GM19193 (cell line): ENCODE results near the gene DDX27.
A peak's percentile ranks its signal among the peaks of the same experiment; 100 is the strongest.

Source experiments
- POLR2A ChIP-seq: IDR thresholded peaks from 4 replicates; pipeline ENCODE4 v1.6.1; 2011; ENCODE audit not compliant: insufficient read depth, insufficient read length; ENCODE audit errors: extremely low read depth

Gene DDX27

DNA sequence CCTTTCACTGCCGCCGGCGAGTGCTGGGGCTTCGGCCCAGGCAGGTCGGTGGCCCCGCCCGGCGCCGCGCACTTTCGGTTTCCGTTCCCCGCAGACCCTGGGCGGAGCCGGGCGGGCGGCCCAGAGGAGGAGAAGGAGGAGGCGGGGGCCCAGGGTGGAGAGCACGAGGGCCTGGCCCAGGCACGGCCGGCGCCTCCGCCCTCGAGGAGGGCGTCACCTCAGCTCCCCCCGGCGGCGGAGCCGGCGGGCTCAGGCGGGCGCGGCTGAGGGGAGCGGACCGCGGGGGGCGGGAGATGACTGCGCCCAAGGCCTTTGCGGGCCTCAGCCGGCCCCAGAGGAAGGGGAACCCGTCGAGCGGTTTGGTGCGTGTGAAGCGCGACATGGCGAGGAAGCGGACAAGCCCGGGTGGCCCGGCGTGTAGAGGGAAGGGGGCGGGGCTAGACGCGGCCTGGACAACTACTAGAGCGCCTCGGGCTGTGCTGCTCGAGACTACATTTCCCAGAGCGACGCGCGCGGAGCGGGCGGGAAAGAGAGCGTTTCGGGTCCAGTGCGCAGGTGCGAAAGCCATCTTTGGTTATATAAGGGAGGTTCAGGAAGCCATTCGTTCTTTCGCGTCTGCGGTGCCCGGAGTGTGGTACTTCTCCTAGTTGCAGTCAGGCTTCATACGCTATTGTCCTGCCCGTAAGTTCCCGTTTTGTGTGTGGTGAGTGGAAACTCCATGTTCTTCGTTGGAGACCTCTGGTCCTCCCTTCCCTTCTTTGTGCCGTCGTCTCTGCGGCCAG, 59.0 kb downstream of the DDX27 start, which contains the start of gene ZNFX1:
ZNFX1 (minus strand) TSS at position 22 of the 782 bp plus-strand sequence. CDS start 2,218 bp downstream, outside the sequence.
- peak; percentile 100 for TF ChIP-seq POLR2A

DNA sequence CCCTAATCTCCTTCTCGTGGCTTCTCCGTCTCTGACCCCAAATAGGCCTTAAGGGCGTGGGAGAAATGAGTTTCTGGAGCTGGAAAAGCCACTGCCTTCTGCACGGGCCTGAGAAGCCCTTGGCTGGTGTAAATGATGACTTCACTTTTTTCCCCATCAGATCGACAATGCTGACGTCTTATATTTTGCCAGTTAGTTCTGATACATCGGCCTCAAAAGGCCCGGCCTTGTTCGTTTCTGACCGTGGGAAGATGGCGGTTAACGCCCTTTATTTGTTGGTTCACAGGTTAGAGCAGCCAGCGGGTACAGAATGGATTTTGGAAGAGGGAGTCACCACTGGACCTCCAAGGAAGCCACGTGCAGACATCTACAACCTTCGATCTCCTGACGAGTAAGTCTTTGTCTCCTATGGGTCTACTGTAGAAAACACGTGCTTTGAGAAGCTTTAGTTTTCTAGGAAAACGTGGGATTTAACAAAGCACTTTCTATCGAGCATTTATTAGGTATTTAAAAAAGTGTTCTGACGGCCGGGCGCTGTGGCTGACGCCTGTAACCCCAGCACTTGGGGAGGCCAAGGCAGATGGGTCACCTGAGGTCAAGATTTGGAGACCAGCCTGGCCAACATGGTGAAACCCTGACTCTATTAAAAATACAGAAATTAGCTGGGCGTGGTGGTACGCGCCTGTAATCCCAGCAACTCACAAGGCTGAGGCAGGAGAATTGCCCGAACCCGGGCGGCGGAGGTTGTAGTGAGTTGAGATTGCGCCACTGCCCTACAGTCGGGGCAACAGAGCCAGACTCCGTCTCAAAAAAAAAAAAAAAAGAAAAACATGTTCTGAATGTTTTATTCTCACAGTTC, 59.8 kb downstream of the DDX27 start:
- TF ChIP-seq POLR2A: no peak

DNA sequence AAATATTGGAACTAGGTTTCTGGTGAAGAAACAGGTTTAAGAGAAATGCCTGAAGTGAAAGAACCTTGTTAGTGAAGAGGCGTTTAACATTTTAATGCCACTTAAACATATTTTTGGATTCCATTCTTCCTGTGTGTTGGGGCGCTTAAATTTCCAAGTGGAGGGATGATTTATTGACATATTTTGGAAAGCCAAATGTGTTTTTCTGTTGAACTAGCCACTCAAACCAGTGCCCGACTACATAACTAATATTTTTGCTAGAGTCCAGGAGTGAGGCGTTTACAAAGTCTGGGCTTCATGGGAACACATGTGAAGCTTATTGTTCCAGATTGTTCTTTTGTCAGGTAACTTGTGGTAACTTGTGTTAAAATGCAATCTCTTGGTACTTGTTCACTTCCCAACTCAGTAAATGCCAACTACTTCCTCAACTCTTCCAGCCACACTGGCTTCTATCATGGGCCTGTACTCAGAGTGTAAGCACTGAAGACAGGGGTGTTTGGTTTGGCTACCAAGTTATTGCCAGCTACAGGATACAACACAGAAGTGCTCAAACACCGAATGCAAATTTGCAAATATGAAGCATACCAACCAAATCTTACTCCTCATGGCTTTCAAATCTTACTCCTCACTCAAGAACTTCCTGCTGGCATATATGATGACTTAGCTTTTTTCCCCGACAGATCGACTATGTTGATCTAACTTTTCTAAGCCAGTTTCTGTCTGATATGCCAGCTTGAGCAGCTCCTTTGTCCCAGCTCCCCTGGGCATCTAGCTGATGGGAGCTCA, 60.7 kb downstream of the DDX27 start:
- no peak for TF ChIP-seq POLR2A

DNA sequence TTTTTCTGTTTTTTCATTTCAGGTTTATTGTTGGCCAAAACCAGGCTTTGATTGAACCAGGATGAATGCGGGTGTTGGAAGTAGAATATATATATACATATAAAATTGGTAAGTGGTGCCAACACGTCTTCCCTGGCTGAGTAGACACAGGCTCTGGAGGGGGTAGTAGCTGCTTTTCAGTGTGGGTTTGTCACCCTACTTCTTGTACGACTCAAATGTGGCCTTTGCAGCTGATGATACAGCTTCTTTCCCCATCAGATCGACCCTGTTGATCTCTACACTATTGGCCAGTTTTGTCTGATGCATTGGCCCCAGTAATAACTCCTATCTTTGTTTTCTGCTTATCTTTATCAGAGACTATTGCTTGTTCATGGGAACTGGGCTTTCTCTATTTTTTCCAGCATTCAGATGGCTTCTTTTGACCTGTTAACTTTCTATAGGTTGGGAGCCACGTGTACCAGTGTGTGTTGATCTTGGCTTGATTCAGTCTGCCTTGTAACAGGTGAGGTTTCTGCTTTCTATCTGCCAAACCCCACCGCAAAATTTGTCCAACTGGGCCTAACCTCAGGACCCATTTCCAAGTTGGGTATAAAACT, 61.3 kb downstream of the DDX27 start:
- TF ChIP-seq POLR2A: no peak

DNA sequence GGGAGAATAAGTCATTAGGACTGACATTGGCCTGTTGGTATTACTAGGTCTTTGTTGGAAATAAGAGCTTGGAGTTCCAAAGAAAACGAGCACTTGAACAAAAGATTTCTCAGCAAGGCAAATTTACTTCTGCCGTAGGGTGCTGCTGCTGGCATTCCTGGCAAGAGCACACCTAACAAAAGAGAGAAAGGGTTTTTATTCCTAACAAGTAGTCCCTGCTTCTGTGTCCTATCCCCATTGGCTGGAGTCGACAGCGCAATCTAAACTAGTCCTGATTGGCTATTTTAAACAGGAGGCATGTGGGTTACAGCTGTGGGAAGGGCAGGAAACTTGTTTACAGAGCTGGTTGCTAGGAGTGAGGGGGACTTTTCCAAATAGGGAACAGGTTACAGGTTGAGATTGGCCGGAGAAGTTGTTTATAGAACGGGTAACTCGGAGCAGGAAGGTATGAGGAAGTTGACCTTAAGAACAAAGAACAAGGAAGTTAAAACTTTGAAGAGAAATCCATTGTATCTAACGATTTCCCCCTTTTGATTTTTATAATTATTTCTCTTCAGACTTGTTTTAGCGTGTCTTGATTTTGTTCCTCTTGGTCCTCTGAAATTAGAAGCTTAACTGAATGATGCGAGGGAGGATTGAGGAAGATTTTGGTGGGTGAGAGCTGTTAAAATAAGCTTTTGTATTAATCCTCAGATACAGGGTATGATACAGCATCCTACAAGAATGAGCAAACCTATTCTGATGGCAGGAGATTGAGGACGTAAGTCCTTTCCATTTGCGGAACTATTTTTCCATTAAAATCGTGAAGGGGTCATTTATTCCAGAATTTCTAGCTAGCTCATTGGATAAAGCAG, 62.1 kb downstream of the DDX27 start:
- TF ChIP-seq POLR2A: no peak

DNA sequence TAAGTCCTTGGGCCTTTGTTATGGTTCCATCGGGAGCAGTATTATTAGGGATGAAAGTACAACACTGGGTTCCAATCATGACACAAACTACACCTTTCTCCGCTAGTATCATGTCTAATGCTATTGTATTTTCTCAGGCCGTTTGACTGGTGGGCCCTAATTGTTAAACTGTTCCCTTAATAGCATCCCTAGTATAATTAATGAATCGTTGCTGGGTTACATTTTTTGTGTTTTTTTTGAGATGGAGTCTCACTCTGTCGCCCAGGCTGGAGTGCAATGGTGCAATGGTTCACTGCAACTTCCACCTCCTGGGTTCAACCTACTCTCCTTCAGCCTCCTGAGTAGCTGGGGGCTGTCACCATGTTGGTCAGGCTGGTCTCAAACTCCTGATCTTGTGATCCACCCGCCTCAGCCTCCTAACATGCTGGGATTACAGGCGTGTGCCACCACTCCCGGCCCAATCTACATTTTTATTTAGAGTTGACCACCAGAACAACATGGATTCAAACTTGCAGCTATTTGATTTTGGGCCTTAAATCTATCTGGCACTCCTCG, 62.8 kb downstream of the DDX27 start:
- TF ChIP-seq POLR2A: no peak

DNA sequence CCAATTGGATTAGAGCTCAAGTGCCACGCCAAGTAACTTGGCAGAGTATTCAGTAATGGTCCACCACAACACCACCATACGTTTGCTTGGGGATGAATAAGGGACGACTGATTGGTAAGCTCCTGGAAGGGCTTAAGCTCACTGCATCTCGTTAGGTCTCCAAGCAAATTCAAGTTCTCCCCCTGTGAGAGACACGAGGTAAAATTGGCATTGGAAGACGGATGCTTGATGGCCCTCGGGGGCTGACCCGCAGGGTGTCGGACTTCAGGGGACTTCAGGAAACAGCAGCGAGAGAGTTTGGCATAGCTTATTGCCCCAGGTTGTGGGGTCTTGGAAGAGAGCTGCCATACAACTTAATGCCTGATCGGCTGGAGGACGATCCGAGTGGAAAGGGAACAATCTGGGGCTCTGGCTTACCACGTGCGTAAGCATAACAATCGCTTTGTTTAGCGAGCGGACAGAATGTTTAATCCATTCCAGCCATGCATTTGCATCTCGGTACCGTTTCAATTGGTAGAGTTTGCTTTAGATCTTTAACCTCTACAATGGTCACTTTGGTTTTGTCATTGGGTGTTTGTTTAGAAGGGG, 63.5 kb downstream of the DDX27 start:
- TF ChIP-seq POLR2A: no peak

DNA sequence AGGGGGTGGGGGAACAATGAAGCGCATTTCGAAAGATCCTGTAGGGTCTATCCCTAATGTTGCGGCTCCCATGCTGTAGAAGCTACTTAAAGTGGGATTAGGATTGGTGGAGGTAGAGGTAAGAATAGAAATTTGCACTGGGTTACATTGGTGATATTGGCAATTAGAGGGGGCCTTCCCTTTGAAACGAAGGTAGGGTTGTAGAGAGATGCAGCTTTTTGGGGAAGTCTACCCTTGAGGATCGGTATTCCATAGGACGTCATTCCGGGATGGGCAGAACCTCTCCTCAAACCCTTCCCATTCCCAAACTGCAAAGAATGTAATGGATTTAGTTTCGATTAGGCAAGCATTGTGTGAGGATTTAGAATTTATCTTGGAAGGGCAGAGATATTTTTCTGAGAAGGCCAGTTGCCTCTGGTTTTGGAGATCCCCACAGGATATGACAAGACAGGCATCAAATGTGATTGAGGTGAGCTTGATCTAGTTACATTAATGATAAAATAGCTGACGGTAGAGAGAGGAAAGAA, 64.0 kb downstream of the DDX27 start:
- TF ChIP-seq POLR2A: no peak

DNA sequence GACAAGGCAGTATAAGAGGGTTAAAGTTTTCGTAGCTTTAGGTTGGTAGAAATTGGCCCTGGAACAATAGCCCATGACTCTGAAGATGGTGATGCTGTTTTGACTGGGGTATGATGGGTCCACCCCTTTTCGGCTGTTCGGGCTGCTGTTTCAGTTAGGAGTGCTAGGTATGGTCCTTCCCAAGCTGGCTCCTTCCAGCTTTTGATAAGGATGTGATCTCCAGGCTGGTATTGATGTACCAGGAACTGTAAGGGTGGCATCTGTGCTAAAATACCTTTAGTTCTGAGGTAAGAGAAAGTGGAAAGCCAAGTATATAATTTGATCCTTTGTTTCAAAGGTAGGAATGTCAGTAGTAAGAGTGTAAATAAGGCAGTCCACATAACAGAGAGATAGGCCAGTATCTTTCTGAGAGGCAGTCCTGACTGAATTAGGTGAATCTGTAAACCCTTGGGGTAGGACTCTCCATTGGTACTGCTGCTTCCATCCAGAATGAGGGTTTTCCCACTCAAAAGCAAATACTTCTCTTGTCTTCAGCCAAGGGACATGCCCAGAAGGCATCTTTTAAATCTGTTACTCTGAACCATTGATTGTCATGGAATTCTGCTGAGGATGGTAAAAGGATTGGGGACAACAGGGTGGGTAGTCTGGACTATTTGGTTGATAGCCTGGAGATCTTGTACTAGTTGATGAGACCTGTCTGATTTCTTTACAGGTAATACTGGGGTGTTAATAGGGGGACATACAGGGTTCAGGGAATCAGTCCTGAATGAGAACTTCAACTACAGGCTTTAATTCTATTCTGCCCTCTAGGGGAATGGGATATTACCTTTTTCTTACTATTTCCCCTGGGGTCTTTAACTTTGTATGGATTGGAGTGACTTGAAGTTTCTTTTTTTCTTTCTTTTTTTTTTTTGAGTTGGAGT, 64.7 kb downstream of the DDX27 start:
- peak; percentile 18 for TF ChIP-seq POLR2A

DNA sequence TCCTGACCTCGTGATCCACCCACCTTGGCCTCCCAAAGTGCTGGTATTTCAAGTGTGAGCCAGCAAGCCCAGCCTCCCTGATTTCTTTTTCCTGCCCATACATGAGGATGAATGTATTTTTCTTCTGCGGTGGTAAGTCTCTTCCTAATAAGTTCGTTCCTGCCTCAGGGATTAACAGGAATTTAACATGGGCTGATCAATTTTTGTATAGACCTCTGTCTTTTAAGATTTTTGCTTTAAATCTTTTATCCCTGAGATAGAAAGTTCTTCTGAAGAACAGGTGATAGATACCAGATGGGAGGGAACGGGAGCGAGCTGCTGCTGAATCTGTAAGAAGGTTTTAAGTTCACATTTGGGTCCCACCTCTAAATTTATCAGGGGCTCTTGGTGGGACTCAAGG, 65.6 kb downstream of the DDX27 start:
- TF ChIP-seq POLR2A: no peak

DNA sequence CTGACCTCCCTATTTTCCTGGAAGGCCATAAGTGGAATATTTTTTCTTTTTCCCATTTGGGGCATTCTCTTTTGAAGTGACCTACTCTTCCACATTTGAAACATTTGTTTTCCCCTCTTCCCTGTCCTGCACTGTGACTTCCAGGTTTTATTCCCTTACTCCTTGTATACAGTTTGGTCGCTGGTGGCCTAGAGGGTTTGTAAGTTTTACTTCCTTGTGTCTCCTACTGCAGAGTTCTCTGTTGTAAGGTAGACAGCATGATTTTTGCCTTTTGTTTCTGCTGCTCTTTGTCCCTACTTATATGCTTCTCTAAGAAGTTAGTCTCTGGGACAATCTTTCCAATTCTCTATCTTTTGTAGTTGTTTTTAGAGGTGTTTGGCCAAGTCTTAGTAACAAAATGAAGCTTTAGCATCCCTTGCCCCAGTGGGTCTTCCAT, 66.0 kb downstream of the DDX27 start:
- TF ChIP-seq POLR2A: no peak

DNA sequence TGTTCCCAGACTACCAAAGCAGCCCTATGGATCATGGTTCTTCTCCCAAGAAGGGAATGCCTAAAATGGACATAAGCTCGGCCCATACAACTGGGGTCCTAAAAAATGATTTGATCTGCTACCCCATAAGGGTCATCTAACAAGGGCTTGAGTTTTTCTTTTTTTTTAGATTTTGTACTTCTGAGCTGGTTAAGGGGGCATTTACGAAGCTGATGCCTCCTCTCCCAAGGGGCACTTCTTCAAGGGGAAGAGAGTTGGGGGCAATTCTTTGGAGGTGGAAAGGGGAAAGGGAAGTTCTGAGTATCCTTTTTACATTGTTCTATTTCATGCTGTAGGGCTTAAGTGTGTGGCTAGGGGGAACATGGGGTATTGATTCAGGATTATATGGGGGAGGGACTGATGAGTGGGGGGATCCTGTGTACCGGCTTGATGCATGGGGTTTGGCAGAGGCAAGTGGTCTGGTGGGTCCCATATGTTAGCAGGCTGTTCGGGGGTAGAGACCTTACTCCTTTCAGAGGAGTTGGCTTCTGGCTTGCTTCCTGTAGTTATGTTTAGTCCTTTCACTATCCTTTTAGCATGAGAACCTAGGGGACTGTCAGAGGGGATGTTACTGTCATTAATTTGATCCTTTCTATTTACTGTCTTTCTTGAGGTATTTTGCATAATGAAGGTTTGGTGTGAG, 66.7 kb downstream of the DDX27 start:
- peak; percentile 47 for TF ChIP-seq POLR2A
